HL-60 (cell line): Measurements from ENCODE around the gene GCNT1.
"Not testable (repeated sequence)": the region's sequence is repeated elsewhere in the genome, so short reads cannot be mapped to it uniquely, and the experiment has no call there.

Experiments used
- DNase-seq, 2 experiments: peaks; one replicate each; pipeline ENCODE4 v3.0.0-alpha.2; 2010 to 2020; ENCODE audit warnings: low read depth in 1 of 2, low spot score in 1 of 2
- H3K27ac ChIP-seq: fragments of 250-450 bp; sonication (Bioruptor Pico); replicated peaks from 2 replicates; pipeline ENCODE4 v1.5.1; 2020; ENCODE audit warnings: mild to moderate bottlenecking, moderate library complexity
- H3K27me3 ChIP-seq: fragments of 250-450 bp; sonication (Bioruptor Pico); 2 replicates; pipeline ENCODE4 v1.5.1; 2021; ENCODE audit warnings: mild to moderate bottlenecking, moderate library complexity; ENCODE audit not compliant: insufficient read depth, poor library complexity, severe bottlenecking
- H3K4me3 ChIP-seq: replicated peaks from 2 replicates; pipeline ENCODE4 v1.5.1; 2011; ENCODE audit warnings: mild to moderate bottlenecking, control low read depth, low read length; ENCODE audit not compliant: insufficient read depth
- CTCF ChIP-seq: IDR thresholded peaks from one replicate; pipeline ENCODE4 v1.5.1; 2011; ENCODE audit warnings: low read length, control low read depth, inconsistent platforms; ENCODE audit not compliant: insufficient read depth
- GABPA ChIP-seq: IDR thresholded peaks from 2 replicates; pipeline ENCODE4 v1.6.1; 2012; ENCODE audit warnings: low read depth
- POLR2AphosphoS5 ChIP-seq: IDR thresholded peaks from 2 replicates; pipeline ENCODE4 v1.6.1; 2012; ENCODE audit warnings: low read depth
- REST ChIP-seq: IDR thresholded peaks from 2 replicates; pipeline ENCODE4 v1.6.1; 2012; ENCODE audit warnings: low read depth; ENCODE audit not compliant: insufficient replicate concordance
- SPI1 ChIP-seq: IDR thresholded peaks from 2 replicates; pipeline ENCODE4 v1.6.1; 2012; ENCODE audit warnings: low read depth, mild to moderate bottlenecking, borderline replicate concordance

GCNT1 gene

GRCh38 chr9:76433406-76433805 is 25.6 kb upstream of the GCNT1 start:
- TF ChIP-seq REST = no peak
- TF ChIP-seq GABPA = no peak
- no peak for TF ChIP-seq POLR2AphosphoS5
- no peak for TF ChIP-seq CTCF
- TF ChIP-seq SPI1 = no peak
- DNase-seq = no peak
- Histone ChIP-seq H3K27me3 (no peaks in the 10 kb centered on the region), H3K4me3 (no peak overlapping the region), H3K27ac (no peak overlapping the region)

GRCh38 chr9:76433836-76434235 is 25.1 kb upstream of the GCNT1 start:
- H3K27ac ChIP-seq = no peak overlapping the region
- no peak for TF ChIP-seq SPI1
- no peak for TF ChIP-seq REST
- TF ChIP-seq CTCF = no peak
- no peak for TF ChIP-seq POLR2AphosphoS5
- TF ChIP-seq GABPA = no peak
- DNase-seq = no peak
- H3K4me3 ChIP-seq = no peak overlapping the region
- no peaks in the 10 kb centered on the region for H3K27me3 ChIP-seq

GRCh38 chr9:76434897-76435296 is 24.1 kb upstream of the GCNT1 start:
- H3K4me3 ChIP-seq, H3K27me3 ChIP-seq, DNase-seq, H3K27ac ChIP-seq: not testable (repeated sequence)

GRCh38 chr9:76437017-76437699 is 21.8 kb upstream of the GCNT1 start:
- not testable (repeated sequence) for H3K4me3 ChIP-seq, H3K27ac ChIP-seq, DNase-seq, H3K27me3 ChIP-seq

GRCh38 chr9:76438841-76439588 is 20.0 kb upstream of the GCNT1 start:
- H3K27me3 ChIP-seq = no peaks in the 10 kb centered on the region
- no peak for DNase-seq
- TF ChIP-seq POLR2AphosphoS5 (no peak), CTCF (no peak), SPI1 (no peak), GABPA (no peak), REST (no peak)
- no peak overlapping the region for H3K27ac ChIP-seq
- no peak overlapping the region for H3K4me3 ChIP-seq
